Stimulated activated naive CD8-positive, alpha-beta T cell treated with anti-CD3 and anti-CD28 coated beads, Interleukin-15, Interleukin-2, amounts not matched to agents 100 ng/mL and 50 ng/mL, for 24 hours (primary cell): ENCODE data around the gene ZNF236.
"Not testable (repeated sequence)": the region's sequence is repeated elsewhere in the genome, so short reads cannot be mapped to it uniquely, and the experiment has no call there.

ENCODE experiments used
- H3K27ac Mint-ChIP-seq: one replicate; pipeline ENCODE4 v1.8.0; 2021; ENCODE audit warnings: mild to moderate bottlenecking, mixed read lengths
- H3K27me3 Mint-ChIP-seq: one replicate; pipeline ENCODE4 v1.8.0; 2021; ENCODE audit warnings: mixed read lengths
- H3K36me3 Mint-ChIP-seq: one replicate; pipeline ENCODE4 v1.8.0; 2021; ENCODE audit warnings: low read depth, mixed read lengths
- H3K4me1 Mint-ChIP-seq: one replicate; pipeline ENCODE4 v1.8.0; 2021; ENCODE audit warnings: low read depth, mixed read lengths
- H3K4me3 Mint-ChIP-seq: one replicate; pipeline ENCODE4 v1.8.0; 2021; ENCODE audit warnings: mild to moderate bottlenecking, mixed read lengths
- H3K9me3 Mint-ChIP-seq: one replicate; pipeline ENCODE4 v1.8.0; 2021; ENCODE audit warnings: mixed read lengths

Gene ZNF236

DNA sequence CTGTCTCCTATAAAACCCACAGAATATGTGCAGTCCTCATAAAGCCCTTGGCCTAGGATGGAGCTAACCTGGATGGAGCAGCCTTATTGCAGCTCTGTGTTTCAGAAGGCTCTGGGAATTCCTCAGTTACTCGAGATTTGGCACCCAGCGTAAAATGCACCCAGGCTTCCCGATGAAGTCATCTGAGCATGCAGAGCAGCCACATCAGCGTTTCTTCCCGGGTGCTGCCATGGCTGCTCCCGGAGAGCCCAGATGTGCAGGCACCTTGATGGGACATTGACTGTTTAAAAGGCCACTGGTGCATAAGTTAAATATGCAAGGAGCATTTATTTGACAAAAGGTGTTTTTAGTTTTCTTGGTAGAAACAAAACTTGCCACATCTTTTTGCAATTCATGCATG is 195.0 kb downstream of the ZNF236 start:
- H3K4me3 Mint-ChIP-seq: no peak overlapping the region
- H3K27me3 Mint-ChIP-seq: no peaks in the 10 kb centered on the region
- H3K27ac Mint-ChIP-seq: no peak overlapping the region
- H3K4me1 Mint-ChIP-seq: peaks cover 3% of the 10 kb centered on the region
- H3K36me3 Mint-ChIP-seq: peaks cover 46% of the 10 kb centered on the region
- H3K9me3 Mint-ChIP-seq: no peaks in the 10 kb centered on the region

GRCh38 chr18:77018650-77019049 is 196.3 kb downstream of the ZNF236 start:
- H3K4me1 Mint-ChIP-seq: peaks cover 11% of the 10 kb centered on the region
- H3K27ac Mint-ChIP-seq: peak overlapping the region; percentile 6
- H3K9me3 Mint-ChIP-seq, H3K4me3 Mint-ChIP-seq, H3K27me3 Mint-ChIP-seq: not testable (repeated sequence)
- peaks cover 37% of the 10 kb centered on the region for H3K36me3 Mint-ChIP-seq

DNA sequence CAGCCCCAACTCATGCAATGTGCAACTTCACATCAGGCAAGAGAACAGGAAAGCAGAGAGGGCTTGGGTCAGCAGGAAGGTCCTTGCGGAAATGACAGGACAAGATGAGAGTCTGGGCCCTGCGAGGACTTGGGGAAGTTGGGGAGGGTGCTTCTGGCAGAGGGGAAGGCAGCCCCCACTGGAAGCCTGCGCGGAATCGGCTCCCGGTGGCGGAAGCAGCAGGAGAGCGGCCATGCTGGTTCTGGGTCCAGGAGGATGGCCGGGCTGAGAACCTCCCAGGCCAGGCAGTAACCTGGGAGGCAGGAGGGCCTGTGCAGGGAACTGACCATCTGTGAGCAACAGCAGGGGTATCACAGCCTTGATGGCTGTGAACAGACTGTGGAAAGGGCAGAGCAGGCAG is 197.3 kb downstream of the ZNF236 start:
- H3K9me3 Mint-ChIP-seq: no peaks in the 10 kb centered on the region
- H3K27me3 Mint-ChIP-seq: no peaks in the 10 kb centered on the region
- no peak overlapping the region for H3K4me3 Mint-ChIP-seq
- peaks cover 42% of the 10 kb centered on the region for H3K36me3 Mint-ChIP-seq
- peak overlapping the region; percentile 49 for H3K27ac Mint-ChIP-seq
- peaks cover 12% of the 10 kb centered on the region for H3K4me1 Mint-ChIP-seq
